Fibroblast of lung (primary cell): ENCODE results near the gene SLC39A6. TPM values are rescaled to one million over a fixed set of nuclear protein-coding genes. Genes with fewer than 3 reads are reported as not detected.

ENCODE experiments used
- DNase-seq, 2 donors: peaks; one replicate each; pipeline versions ENCODE4 v3.0.0 to v3.0.0-alpha.2; 2010; ENCODE audit warnings: low read depth in 2 of 2
- H2AFZ ChIP-seq: 2 replicates; pipeline ENCODE4 v1.5.1; 2012; ENCODE audit warnings: low read length, control low read depth, inconsistent platforms
- H3K27ac ChIP-seq: 2 replicates; pipeline ENCODE4 v1.5.1; 2011; ENCODE audit warnings: low read length, control low read depth; ENCODE audit not compliant: insufficient read depth
- H3K27me3 ChIP-seq: 2 replicates; pipeline ENCODE4 v1.5.1; 2011; ENCODE audit warnings: mild to moderate bottlenecking, low read length; ENCODE audit not compliant: control insufficient read depth, insufficient read depth
- H3K36me3 ChIP-seq: 2 replicates; pipeline ENCODE4 v1.5.1; 2011; ENCODE audit warnings: low read length; ENCODE audit not compliant: control insufficient read depth, insufficient read depth
- H3K4me1 ChIP-seq: 2 replicates; pipeline ENCODE4 v1.5.1; 2011; ENCODE audit warnings: low read length; ENCODE audit not compliant: control insufficient read depth, insufficient read depth; ENCODE audit errors: extremely low read depth
- H3K4me2 ChIP-seq: 2 replicates; pipeline ENCODE4 v1.5.1; 2011; ENCODE audit warnings: low read length, control low read depth; ENCODE audit not compliant: insufficient read depth; ENCODE audit errors: extremely low read depth
- H3K4me3 ChIP-seq, 4 experiments: fragments of 200-600 bp in 1 of 4; sonication (generic) in 1 of 4; replicated peaks in 1 of 4; 2 replicates each; pipeline ENCODE4 v1.5.1; 2011 to 2016; ENCODE audit warnings: low read length in 4 of 4, low read depth in 3 of 4, mild to moderate bottlenecking in 3 of 4, control low read depth in 2 of 4, inconsistent platforms in 1 of 4, mixed read lengths in 1 of 4; ENCODE audit not compliant: insufficient read depth in 1 of 4; ENCODE audit errors: control extremely low read depth in 1 of 4
- H3K79me2 ChIP-seq: 2 replicates; pipeline ENCODE4 v1.5.1; 2012; ENCODE audit warnings: mild to moderate bottlenecking, low read length, inconsistent platforms; ENCODE audit not compliant: control insufficient read depth, insufficient read depth
- H3K9ac ChIP-seq: 2 replicates; pipeline ENCODE4 v1.5.1; 2011; ENCODE audit warnings: mild to moderate bottlenecking, low read length, control low read depth; ENCODE audit not compliant: insufficient read depth
- H3K9me3 ChIP-seq: 2 replicates; pipeline ENCODE4 v1.5.1; 2012; ENCODE audit warnings: low read depth, low read length; ENCODE audit not compliant: control insufficient read depth, insufficient read depth
- H4K20me1 ChIP-seq: 2 replicates; pipeline ENCODE4 v1.5.1; 2011; ENCODE audit warnings: low read length; ENCODE audit not compliant: control insufficient read depth, insufficient read depth; ENCODE audit errors: extremely low read depth
- CTCF ChIP-seq, 2 donors: IDR thresholded peaks in 1 of 2; conservative IDR thresholded peaks in 1 of 2; 1 replicate in 1 of 2; 2 replicates in 1 of 2; pipeline ENCODE4 v1.5.1; 2011 to 2012; ENCODE audit warnings: low read length in 2 of 2, control low read depth in 1 of 2, inconsistent platforms in 1 of 2, low read depth in 1 of 2, mild to moderate bottlenecking in 1 of 2
- EZH2 ChIP-seq: IDR thresholded peaks from 2 replicates; pipeline ENCODE4 v1.5.1; 2012; ENCODE audit warnings: low read length, control low read depth, mild to moderate bottlenecking; ENCODE audit errors: missing control alignments
- polyA plus RNA-seq, 2 donors: library from polyadenylated mRNA; depleted of rRNA in 1 of 2; stranded (reverse) in 1 of 2; unstranded in 1 of 2; fragments of >200 nt; gene quantifications; 2 replicates each; pipeline ENCODE4 v1.2.1, GENCODE V29; 2011 to 2012; ENCODE audit warnings: missing spikeins in 1 of 2
- total RNA-seq: library from RNA; depleted of rRNA; stranded (reverse); fragments of >200 nt; gene quantifications from 2 replicates; pipeline ENCODE4 v1.2.1, GENCODE V29; 2014

SLC39A6 gene
- total and polyA plus RNA-seq, 2 donors (not counting 1 experiment from before 2014, with no cell fraction given), result 118 to 164 TPM

- Histone ChIP-seq H3K27ac (no peak overlapping the region), H3K9me3 (no peaks in the 10 kb centered on the region), H4K20me1 (no peaks in the 10 kb centered on the region), H3K79me2 (no peaks in the 10 kb centered on the region), H2AFZ (no peak overlapping the region), H3K9ac (no peak overlapping the region), H3K4me1 (no peaks in the 10 kb centered on the region), H3K27me3 (no peaks in the 10 kb centered on the region), H3K4me3 (no peak overlapping the region), H3K36me3 (peaks cover 2% of the 10 kb centered on the region), H3K4me2 (no peak overlapping the region)
- TF ChIP-seq EZH2 (no peak), CTCF (conservative IDR thresholded peaks at IDR 0.05 in 1 of 2, IDR thresholded peaks at IDR 0.05 in 1 of 2; ENCODE audit: low read depth in 1 of 2, low read length in 2 of 2) (no peak)
- no peak for DNase-seq
These were observed 21.7 kb downstream of the SLC39A6 start for GRCh38 chr18:36107477-36107876.

GRCh38 chr18:36104749-36105148, 24.4 kb downstream of the SLC39A6 start:
- no peak overlapping the region for H3K4me2 ChIP-seq
- no peak overlapping the region for H3K9ac ChIP-seq
- H3K9me3 ChIP-seq, result no peaks in the 10 kb centered on the region
- no peaks in the 10 kb centered on the region for H3K27me3 ChIP-seq
- no peaks in the 10 kb centered on the region for H3K36me3 ChIP-seq
- no peaks in the 10 kb centered on the region for H3K79me2 ChIP-seq
- H4K20me1 ChIP-seq, result no peaks in the 10 kb centered on the region
- H3K4me1 ChIP-seq, result no peaks in the 10 kb centered on the region
- no peak overlapping the region for H3K4me3 ChIP-seq
- no peak for DNase-seq
- no peak overlapping the region for H2AFZ ChIP-seq
- no peak for TF ChIP-seq CTCF (conservative IDR thresholded peaks at IDR 0.05 in 1 of 2, IDR thresholded peaks at IDR 0.05 in 1 of 2; ENCODE audit: low read depth in 1 of 2, low read length in 2 of 2)
- no peak for TF ChIP-seq EZH2
- H3K27ac ChIP-seq, result no peak overlapping the region

- H3K4me2 ChIP-seq, result no peak overlapping the region
- H2AFZ ChIP-seq, result no peak overlapping the region
- DNase-seq, result no peak
- H3K27ac ChIP-seq, result no peak overlapping the region
- no peaks in the 10 kb centered on the region for H3K4me1 ChIP-seq
- H3K36me3 ChIP-seq, result no peaks in the 10 kb centered on the region
- H4K20me1 ChIP-seq, result no peaks in the 10 kb centered on the region
- TF ChIP-seq EZH2, result no peak
- TF ChIP-seq CTCF (conservative IDR thresholded peaks at IDR 0.05 in 1 of 2, IDR thresholded peaks at IDR 0.05 in 1 of 2; ENCODE audit: low read depth in 1 of 2, low read length in 2 of 2), result no peak
- H3K4me3 ChIP-seq, result no peak overlapping the region
- no peaks in the 10 kb centered on the region for H3K79me2 ChIP-seq
- H3K27me3 ChIP-seq, result no peaks in the 10 kb centered on the region
- no peak overlapping the region for H3K9ac ChIP-seq
- no peaks in the 10 kb centered on the region for H3K9me3 ChIP-seq
These were observed 27.2 kb downstream of the SLC39A6 start for GRCh38 chr18:36101943-36102342.
